Hepatocyte (in vitro differentiated cells): ENCODE data around the gene PI16.
"Not testable (repeated sequence)": the region's sequence is repeated elsewhere in the genome, so short reads cannot be mapped to it uniquely, and the experiment has no call there.

ENCODE experiments used
- EZH2 ChIP-seq: fragments of 200-600 bp; sonication (generic); IDR thresholded peaks from 2 replicates; pipeline ENCODE4 v1.6.1; 2016; ENCODE audit warnings: antibody characterized with exemption, mild to moderate bottlenecking, borderline replicate concordance
- TF ChIP-seq, protein P1 (sequence below): fragments of 200-600 bp; sonication (generic); IDR thresholded peaks from 2 replicates; pipeline ENCODE4 v1.5.1; 2016; ENCODE audit warnings: antibody characterized with exemption, mild to moderate bottlenecking; ENCODE audit not compliant: poor library complexity

DNA sequence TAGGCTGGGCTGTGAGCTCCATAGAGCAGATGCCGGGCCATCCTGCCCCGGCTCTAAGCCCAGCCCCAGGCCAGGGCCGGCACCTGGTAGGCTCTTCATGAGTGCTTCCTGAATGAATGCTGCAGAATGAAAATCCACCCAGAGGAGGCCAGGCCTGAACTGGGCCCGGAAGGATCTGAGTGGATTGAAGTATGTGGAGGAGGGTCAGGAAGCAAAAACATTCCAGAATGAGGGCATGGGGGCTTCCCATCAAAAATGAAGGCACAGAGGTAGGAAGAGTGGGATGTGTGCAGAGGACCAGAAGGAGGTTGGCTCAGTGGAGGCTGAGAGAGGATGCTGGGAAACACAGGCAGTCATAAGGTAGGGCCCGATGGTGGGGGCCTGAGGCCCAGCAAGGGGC is 15.5 kb upstream of the PI16 start:
- TF ChIP-seq, protein P1, sequence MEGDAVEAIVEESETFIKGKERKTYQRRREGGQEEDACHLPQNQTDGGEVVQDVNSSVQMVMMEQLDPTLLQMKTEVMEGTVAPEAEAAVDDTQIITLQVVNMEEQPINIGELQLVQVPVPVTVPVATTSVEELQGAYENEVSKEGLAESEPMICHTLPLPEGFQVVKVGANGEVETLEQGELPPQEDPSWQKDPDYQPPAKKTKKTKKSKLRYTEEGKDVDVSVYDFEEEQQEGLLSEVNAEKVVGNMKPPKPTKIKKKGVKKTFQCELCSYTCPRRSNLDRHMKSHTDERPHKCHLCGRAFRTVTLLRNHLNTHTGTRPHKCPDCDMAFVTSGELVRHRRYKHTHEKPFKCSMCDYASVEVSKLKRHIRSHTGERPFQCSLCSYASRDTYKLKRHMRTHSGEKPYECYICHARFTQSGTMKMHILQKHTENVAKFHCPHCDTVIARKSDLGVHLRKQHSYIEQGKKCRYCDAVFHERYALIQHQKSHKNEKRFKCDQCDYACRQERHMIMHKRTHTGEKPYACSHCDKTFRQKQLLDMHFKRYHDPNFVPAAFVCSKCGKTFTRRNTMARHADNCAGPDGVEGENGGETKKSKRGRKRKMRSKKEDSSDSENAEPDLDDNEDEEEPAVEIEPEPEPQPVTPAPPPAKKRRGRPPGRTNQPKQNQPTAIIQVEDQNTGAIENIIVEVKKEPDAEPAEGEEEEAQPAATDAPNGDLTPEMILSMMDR, result not testable (repeated sequence)
- not testable (repeated sequence) for TF ChIP-seq EZH2
